Astrocyte of the cerebellum (primary cell): Measurements from ENCODE around the gene UHRF2.

ENCODE experiments used
- DNase-seq: peaks from one replicate; pipeline ENCODE4 v3.0.0-alpha.2; 2011; ENCODE audit warnings: low read depth
- H3K4me3 ChIP-seq: 2 replicates; pipeline ENCODE4 v1.5.1; 2011; ENCODE audit warnings: mild to moderate bottlenecking, low read depth, low read length, moderate library complexity
- in situ Hi-C: cut with HindIII; loops from 2 replicates; pipeline ENCODE4 v1.10.0; 2017; ENCODE audit warnings: low sequenced_read_pairs
- TF ChIP-seq, protein P1 (sequence below): IDR thresholded peaks from 2 replicates; pipeline ENCODE4 v1.5.1; 2012; ENCODE audit warnings: low read length, low read depth, moderate library complexity, mild to moderate bottlenecking; ENCODE audit errors: missing control alignments

UHRF2 gene

DNA sequence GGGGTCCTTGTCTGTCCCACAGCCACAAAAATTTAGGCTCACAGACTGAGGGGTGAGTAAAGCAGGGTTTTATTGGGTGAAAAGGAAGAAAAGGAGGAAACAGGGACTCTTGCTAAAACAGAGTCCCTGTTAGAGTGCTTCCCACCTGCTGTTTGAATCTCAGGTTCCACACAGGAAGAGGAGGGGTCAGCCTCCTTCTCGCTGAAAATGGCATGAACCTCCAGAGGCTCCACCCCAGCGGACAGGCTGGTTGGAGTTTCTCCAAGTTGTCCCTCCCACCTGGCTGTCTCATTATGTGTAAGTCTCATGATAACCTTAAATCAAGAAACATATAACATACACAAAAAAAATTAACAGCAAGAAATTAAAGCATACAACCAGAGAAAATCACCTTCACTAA, 28.3 kb upstream of the UHRF2 start:
- no peak for DNase-seq
- in situ Hi-C loops: no loop called here
- no peak overlapping the region for H3K4me3 ChIP-seq
- TF ChIP-seq, protein P1, sequence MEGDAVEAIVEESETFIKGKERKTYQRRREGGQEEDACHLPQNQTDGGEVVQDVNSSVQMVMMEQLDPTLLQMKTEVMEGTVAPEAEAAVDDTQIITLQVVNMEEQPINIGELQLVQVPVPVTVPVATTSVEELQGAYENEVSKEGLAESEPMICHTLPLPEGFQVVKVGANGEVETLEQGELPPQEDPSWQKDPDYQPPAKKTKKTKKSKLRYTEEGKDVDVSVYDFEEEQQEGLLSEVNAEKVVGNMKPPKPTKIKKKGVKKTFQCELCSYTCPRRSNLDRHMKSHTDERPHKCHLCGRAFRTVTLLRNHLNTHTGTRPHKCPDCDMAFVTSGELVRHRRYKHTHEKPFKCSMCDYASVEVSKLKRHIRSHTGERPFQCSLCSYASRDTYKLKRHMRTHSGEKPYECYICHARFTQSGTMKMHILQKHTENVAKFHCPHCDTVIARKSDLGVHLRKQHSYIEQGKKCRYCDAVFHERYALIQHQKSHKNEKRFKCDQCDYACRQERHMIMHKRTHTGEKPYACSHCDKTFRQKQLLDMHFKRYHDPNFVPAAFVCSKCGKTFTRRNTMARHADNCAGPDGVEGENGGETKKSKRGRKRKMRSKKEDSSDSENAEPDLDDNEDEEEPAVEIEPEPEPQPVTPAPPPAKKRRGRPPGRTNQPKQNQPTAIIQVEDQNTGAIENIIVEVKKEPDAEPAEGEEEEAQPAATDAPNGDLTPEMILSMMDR: no peak

DNA sequence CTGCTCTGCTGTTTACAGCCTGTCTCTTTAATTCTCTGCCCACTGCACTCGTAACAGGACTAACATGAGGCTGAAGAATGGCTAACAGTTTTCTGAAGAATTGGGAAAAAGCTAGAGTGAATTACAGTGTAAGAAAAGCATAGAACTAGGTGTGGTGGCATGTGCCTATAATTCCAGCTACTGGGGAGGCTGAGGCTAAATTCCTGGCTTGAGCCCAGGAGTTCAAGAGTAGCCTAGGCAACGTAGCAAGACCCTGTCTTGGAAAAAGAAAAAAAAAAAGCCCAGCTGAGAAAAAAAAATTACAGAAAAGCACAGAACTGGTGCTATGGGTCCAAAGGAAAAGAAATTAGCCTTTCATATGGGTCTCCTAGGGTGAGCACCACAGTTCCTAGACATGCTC, 13.9 kb upstream of the UHRF2 start:
- H3K4me3 ChIP-seq: no peak overlapping the region
- TF ChIP-seq, protein P1: no peak
- in situ Hi-C loops: no loop called here
- no peak for DNase-seq

DNA sequence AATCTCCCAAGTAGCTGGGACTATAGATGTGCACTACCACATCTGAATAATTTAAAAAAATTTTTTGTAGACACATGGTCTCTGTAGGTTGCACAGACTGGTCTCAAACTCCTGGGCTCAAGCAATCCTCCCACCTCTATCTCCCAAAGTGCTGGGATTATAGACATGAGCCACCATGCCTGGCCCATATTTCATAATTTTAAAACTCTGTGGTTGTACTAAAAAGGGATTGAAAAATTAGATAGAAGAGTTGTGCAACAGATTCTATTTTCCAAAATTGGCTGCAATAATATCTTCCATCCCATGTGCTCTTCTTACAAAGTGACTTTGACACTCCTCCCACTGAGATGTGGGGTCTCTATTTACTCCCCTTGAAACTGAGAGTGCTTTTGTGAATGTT, 7.6 kb upstream of the UHRF2 start:
- no peak for DNase-seq
- TF ChIP-seq, protein P1: no peak
- in situ Hi-C loops: no loop called here
- H3K4me3 ChIP-seq: no peak overlapping the region

DNA sequence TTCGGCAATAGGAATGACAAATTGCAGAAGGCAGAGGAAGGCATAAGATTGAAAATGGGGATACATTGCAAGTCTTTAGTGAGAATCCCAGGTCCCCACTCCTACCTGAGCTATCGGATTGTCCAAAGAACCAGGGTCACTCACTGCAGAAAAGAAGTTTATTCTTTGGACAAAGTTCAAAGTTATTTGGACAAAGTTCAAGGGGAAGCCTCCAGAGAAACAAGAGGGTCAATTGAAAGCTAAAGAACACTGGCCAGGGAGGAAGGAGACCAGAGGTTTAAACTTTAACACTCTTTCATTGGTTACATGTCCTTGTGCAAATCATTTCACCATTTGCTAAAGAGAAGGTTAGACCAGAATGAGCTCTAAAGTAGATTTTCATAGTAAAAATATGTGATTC, 5.2 kb upstream of the UHRF2 start:
- TF ChIP-seq, protein P1: no peak
- no peak for DNase-seq
- no peak overlapping the region for H3K4me3 ChIP-seq
- in situ Hi-C loops: no loop called here

DNA sequence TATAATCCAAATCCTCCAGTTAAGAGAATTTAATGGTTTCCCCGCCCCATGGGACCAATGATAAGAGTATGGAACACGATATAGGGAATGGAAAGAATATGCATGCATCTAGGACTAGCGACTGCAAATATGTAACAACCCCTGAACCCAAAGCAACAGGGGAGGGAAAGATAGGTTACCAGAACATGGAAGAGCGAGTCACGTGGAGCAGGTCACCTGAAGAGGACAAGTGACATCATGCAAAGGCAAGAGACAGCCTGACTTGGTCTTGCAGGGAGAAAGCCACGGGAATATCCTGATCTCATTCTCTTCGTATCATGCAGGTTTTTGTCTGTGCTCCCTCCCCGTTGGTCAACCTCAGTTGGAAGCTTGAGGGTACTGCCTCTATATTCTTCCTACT, 4.7 kb upstream of the UHRF2 start:
- H3K4me3 ChIP-seq: no peak overlapping the region
- TF ChIP-seq, protein P1: no peak
- no peak for DNase-seq
- in situ Hi-C loops: no loop called here

DNA sequence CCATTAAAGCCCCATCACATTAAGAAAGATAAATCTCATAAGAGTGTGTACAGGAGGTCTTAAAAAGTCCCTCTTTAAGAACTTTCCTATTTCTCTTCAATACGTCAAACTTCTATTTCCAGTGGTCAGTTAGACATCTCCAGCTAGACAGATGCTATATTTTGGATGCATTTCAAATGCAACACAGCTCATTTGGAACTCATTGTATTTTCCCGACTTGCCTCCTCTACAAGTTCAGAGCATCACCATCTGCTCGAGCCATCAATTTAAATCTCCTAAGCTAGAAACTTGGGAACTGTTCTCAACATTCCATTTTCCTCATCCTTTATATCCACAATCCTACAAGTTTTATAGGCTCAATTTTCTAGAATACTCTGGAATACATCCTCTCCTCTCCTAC, 3.2 kb upstream of the UHRF2 start:
- H3K4me3 ChIP-seq: no peak overlapping the region

More for the DNA sequence above, 3.2 kb upstream of the UHRF2 start:
- in situ Hi-C loops: no loop called here
- TF ChIP-seq, protein P1: no peak
- DNase-seq: no peak
